Stimulated activated CD8-positive, alpha-beta memory T cell treated with anti-CD3 and anti-CD28 coated beads, Interleukin-15, amount 100 ng/mL, for 4 hours (primary cell): ENCODE results near the gene CLASRP.

Experiments
- DNase-seq, 2 donors: peaks; one replicate each; pipeline ENCODE4 v3.0.0-alpha.2; 2020; ENCODE audit warnings: low read depth in 2 of 2

CLASRP gene

GRCh38 chr19:45021971-45022370, 16.9 kb upstream of the CLASRP start:
- DNase-seq = no peak

GRCh38 chr19:45023048-45023447, 15.8 kb upstream of the CLASRP start:
- DNase-seq = no peak

- no peak for DNase-seq
These were observed 13.6 kb upstream of the CLASRP start for GRCh38 chr19:45025264-45025663.

- no peak for DNase-seq
These were observed 11.5 kb upstream of the CLASRP start for GRCh38 chr19:45027371-45027770.

GRCh38 chr19:45030825-45031224, 8.0 kb upstream of the CLASRP start:
- no peak for DNase-seq

GRCh38 chr19:45032421-45032820, 6.4 kb upstream of the CLASRP start:
- no peak for DNase-seq

GRCh38 chr19:45035755-45036154, 3.1 kb upstream of the CLASRP start:
- DNase-seq = no peak

GRCh38 chr19:45037393-45038169, 1.3 kb upstream of the CLASRP start:
- no peak for DNase-seq

- no peak for DNase-seq
These were observed 1.4 kb downstream of the CLASRP start for GRCh38 chr19:45040059-45040771.

- no peak for DNase-seq
These were observed 2.3 kb downstream of the CLASRP start for GRCh38 chr19:45041125-45041524.

- no peak for DNase-seq
These were observed 7.0 kb downstream of the CLASRP start for GRCh38 chr19:45045671-45046353.

GRCh38 chr19:45046355-45046754, 7.5 kb downstream of the CLASRP start:
- DNase-seq = no peak

GRCh38 chr19:45047188-45047797, 8.4 kb downstream of the CLASRP start:
- no peak for DNase-seq

GRCh38 chr19:45049073-45049736, 10.4 kb downstream of the CLASRP start:
- no peak for DNase-seq

- DNase-seq = no peak
These were observed 11.2 kb downstream of the CLASRP start for GRCh38 chr19:45050036-45050435.

- no peak for DNase-seq
These were observed 13.2 kb downstream of the CLASRP start for GRCh38 chr19:45051929-45052579.

GRCh38 chr19:45056831-45057230, 18.0 kb downstream of the CLASRP start:
- DNase-seq = no peak

GRCh38 chr19:45057444-45057843, 18.6 kb downstream of the CLASRP start:
- DNase-seq = no peak

- DNase-seq = no peak
These were observed 19.8 kb downstream of the CLASRP start for GRCh38 chr19:45058622-45059159.

GRCh38 chr19:45059258-45059965, 20.6 kb downstream of the CLASRP start:
- peak; percentile 48 to 70 for DNase-seq
